Glutamatergic neuron (in vitro differentiated cells): ENCODE measurements around the gene UNC5CL. TPM values are rescaled to one million over a fixed set of nuclear protein-coding genes. Genes with fewer than 3 reads are reported as not detected.
A peak's percentile ranks its signal among the peaks of the same experiment; 100 is the strongest.

Source experiments
- DNase-seq: peaks from one replicate; pipeline ENCODE4 v3.0.0; 2022
- H3K27ac Mint-ChIP-seq: one replicate; pipeline ENCODE4 v1.8.0; 2020; ENCODE audit warnings: mild to moderate bottlenecking, mixed read lengths, inconsistent platforms; ENCODE audit not compliant: unreplicated experiment
- H3K27me3 Mint-ChIP-seq: one replicate; pipeline ENCODE4 v1.8.0; 2020; ENCODE audit warnings: mild to moderate bottlenecking, moderate library complexity, mixed read lengths, inconsistent platforms; ENCODE audit not compliant: unreplicated experiment
- H3K36me3 Mint-ChIP-seq: one replicate; pipeline ENCODE4 v1.8.0; 2020; ENCODE audit warnings: mild to moderate bottlenecking, mixed read lengths, inconsistent platforms; ENCODE audit not compliant: unreplicated experiment
- H3K4me1 Mint-ChIP-seq: one replicate; pipeline ENCODE4 v1.8.0; 2020; ENCODE audit warnings: mild to moderate bottlenecking, low read depth, mixed read lengths, inconsistent platforms; ENCODE audit not compliant: unreplicated experiment
- H3K4me3 Mint-ChIP-seq: one replicate; pipeline ENCODE4 v1.8.0; 2020; ENCODE audit warnings: mild to moderate bottlenecking, mixed read lengths, inconsistent platforms; ENCODE audit not compliant: unreplicated experiment
- H3K9me3 Mint-ChIP-seq: one replicate; pipeline ENCODE4 v1.8.0; 2020; ENCODE audit warnings: mild to moderate bottlenecking, moderate library complexity, mixed read lengths, inconsistent platforms; ENCODE audit not compliant: unreplicated experiment
- long read RNA-seq: library from polyadenylated mRNA; unstranded; transcript quantifications from one replicate; pipeline ENCODE4 v2.0.0, GENCODE V29; 2020; ENCODE audit not compliant: unreplicated experiment
- total RNA-seq: library from RNA; stranded (reverse); fragmentation: NEBNext Ultra II Directional; extraction: Animal tissue kit (Norgen Biotek cat#: 25700); gene quantifications from one replicate; pipeline ENCODE4 v1.2.1, GENCODE V29; 2021; ENCODE audit not compliant: unreplicated experiment
- TF ChIP-seq, protein P1 (sequence below): fragments of 200-600 bp; sonication (generic); IDR thresholded peaks from one replicate; pipeline ENCODE4 v1.5.0; 2021; ENCODE audit not compliant: partially characterized antibody, unreplicated experiment

UNC5CL gene
- total RNA-seq = 1.0 TPM
- long read RNA-seq = 0 reads

GRCh38 chr6:41039060-41039998 is at the start of gene UNC5CL:
Gene UNC5CL (minus strand): TSS chr6:41039221. CDS start chr6:41035074, 4,147 bp downstream.
- no peak within 1 kb of the TSS for H3K27ac Mint-ChIP-seq

DNA sequence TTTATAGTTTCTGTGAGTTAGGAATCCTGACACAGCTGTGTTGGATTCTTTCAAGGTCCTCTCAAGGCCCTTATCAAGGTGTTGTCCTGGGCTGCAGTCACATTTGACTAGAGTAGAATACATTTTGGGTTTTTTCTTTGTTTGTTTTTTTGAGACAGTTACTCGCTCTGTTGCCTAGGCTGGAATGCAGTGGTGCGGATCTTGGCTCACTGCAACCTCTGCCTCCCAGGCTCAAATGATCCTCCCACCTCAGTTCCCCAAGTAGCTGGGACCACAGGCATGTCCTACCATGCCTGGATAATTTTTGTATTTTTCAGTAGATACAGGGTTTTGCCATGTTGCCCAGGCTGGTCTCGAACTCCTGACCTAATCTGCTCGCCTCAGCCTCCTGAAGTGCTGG is 49.4 kb upstream of the UNC5CL start:
- TF ChIP-seq, protein P1, sequence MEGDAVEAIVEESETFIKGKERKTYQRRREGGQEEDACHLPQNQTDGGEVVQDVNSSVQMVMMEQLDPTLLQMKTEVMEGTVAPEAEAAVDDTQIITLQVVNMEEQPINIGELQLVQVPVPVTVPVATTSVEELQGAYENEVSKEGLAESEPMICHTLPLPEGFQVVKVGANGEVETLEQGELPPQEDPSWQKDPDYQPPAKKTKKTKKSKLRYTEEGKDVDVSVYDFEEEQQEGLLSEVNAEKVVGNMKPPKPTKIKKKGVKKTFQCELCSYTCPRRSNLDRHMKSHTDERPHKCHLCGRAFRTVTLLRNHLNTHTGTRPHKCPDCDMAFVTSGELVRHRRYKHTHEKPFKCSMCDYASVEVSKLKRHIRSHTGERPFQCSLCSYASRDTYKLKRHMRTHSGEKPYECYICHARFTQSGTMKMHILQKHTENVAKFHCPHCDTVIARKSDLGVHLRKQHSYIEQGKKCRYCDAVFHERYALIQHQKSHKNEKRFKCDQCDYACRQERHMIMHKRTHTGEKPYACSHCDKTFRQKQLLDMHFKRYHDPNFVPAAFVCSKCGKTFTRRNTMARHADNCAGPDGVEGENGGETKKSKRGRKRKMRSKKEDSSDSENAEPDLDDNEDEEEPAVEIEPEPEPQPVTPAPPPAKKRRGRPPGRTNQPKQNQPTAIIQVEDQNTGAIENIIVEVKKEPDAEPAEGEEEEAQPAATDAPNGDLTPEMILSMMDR = no peak
- Mint-ChIP-seq H3K9me3 (no peaks in the 10 kb centered on the region), H3K27ac (no peak overlapping the region), H3K4me1 (no peaks in the 10 kb centered on the region), H3K36me3 (no peaks in the 10 kb centered on the region), H3K27me3 (no peaks in the 10 kb centered on the region), H3K4me3 (no peak overlapping the region)
- DNase-seq = no peak

More at GRCh38 chr6:41039060-41039998, at the start of gene UNC5CL:
- no peaks in the 10 kb centered on the region for H3K9me3 Mint-ChIP-seq
- no peaks in the 10 kb centered on the region for H3K4me1 Mint-ChIP-seq
- no peaks in the 10 kb centered on the region for H3K27me3 Mint-ChIP-seq
- H3K36me3 Mint-ChIP-seq = no peaks in the 10 kb centered on the region
- DNase-seq = peak; percentile 50
- no peak within 1 kb of the TSS for H3K4me3 Mint-ChIP-seq
- TF ChIP-seq, protein P1 = peak; percentile 63

DNA sequence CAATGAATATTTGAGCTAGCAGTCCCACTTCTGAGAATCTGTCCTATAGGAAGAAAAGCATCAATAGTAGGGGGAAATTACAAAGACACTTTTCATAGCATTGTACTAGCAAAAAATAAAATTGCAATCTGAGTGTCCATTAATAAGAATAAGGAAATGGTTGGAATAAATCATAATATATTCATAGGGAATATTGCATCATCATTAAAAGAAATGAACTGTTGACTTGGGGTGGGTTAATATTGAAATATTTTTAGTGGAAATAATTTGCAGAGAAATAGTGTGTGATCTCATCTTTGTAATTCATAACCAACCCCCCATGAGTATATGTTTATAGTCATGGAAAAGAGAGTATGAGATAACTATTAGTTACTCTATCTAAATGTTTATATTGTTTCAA is 46.2 kb upstream of the UNC5CL start:
- Mint-ChIP-seq H3K27ac (no peak overlapping the region), H3K36me3 (no peaks in the 10 kb centered on the region), H3K27me3 (no peaks in the 10 kb centered on the region), H3K9me3 (no peaks in the 10 kb centered on the region), H3K4me3 (no peak overlapping the region), H3K4me1 (no peaks in the 10 kb centered on the region)
- DNase-seq = no peak
- TF ChIP-seq, protein P1 = no peak

DNA sequence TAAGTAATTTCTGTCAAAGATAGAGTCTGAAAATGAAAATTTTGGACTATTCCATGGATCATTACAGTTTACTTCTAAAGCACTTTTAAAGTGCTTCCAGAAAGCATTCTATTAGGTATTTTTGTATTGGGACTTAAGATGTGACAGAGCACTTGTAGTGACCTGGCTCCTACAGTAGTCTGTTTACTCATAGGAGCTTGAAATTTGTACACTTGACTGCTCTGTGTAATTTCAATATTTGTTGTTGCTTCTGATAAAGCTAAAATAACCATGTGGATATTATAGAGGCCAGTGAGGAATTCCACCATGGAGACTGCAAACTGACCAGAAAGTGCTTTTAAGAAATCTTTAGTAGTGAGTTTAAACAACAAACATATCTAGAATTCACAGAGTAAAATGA is 44.1 kb upstream of the UNC5CL start:
- peaks cover 6% of the 10 kb centered on the region for H3K4me1 Mint-ChIP-seq
- H3K27me3 Mint-ChIP-seq = no peaks in the 10 kb centered on the region
- TF ChIP-seq, protein P1 = no peak
- no peak for DNase-seq
- no peak overlapping the region for H3K4me3 Mint-ChIP-seq
- no peaks in the 10 kb centered on the region for H3K9me3 Mint-ChIP-seq
- H3K36me3 Mint-ChIP-seq = no peaks in the 10 kb centered on the region
- no peak overlapping the region for H3K27ac Mint-ChIP-seq

DNA sequence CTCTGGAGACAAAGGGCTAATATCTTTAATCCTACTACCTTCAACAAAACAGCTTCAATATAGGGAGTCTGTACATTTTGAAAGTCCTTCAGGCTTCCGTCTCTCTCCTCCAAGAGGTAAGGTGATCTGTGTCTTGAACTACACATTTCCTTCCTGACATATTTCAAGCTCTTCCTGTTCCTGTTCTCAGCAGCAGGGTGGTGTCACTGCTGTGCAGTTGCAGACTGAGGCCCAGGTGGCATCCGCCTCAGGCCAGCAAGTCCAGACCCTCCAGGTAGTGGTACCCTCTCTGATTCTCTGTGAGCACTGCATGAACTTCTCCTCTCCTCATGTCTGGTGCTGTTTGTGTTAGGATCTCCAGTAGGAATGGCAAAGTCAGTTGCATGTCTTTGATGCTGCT is 41.6 kb upstream of the UNC5CL start:
- no peaks in the 10 kb centered on the region for H3K36me3 Mint-ChIP-seq
- no peak overlapping the region for H3K4me3 Mint-ChIP-seq
- H3K9me3 Mint-ChIP-seq = no peaks in the 10 kb centered on the region
- H3K27me3 Mint-ChIP-seq = no peaks in the 10 kb centered on the region
- TF ChIP-seq, protein P1 = no peak
- DNase-seq = no peak
- H3K4me1 Mint-ChIP-seq = peaks cover 10% of the 10 kb centered on the region
- H3K27ac Mint-ChIP-seq = no peak overlapping the region
